ENCODE measurements around the gene DHDDS. TPM values are rescaled to one million over a fixed set of nuclear protein-coding genes. Genes with fewer than 3 reads are reported as not detected.
"Not testable (repeated sequence)": the region's sequence is repeated elsewhere in the genome, so short reads cannot be mapped to it uniquely, and the experiment has no call there.

Gene DHDDS
- 100 to 1,000 TPM in 1 of 3 donors, 10 to 100 TPM in 2; 22.8 to 128 (median 31.2) TPM for polyA plus RNA-seq

- WGBS, 3 donors, result 0 to 1% (median 1%) methylated on average over 45 of the region's 45 CpGs
- H3K27ac ChIP-seq (ENCODE audit: low read depth, low read length), result no peak within 1 kb of the TSS
Measured at GRCh38 chr1:26431979-26432695, at the start of gene DHDDS. DHDDS (plus strand) TSS chr1:26432321; CDS start chr1:26432946, 625 bp downstream.

GRCh38 chr1:26384076-26384475, 48.0 kb upstream of the DHDDS start:
- no peak overlapping the region for H3K27ac ChIP-seq (ENCODE audit: low read depth, low read length)
- 77 to 90% (median 80%) methylated on average over 3 of the region's 3 CpGs for WGBS, 3 donors

GRCh38 chr1:26385063-26385462, 47.1 kb upstream of the DHDDS start:
- H3K27ac ChIP-seq (ENCODE audit: low read depth, low read length), result not testable (repeated sequence)
- WGBS, 3 donors, result 73 to 89% (median 86%) methylated on average over 3 of the region's 3 CpGs

- H3K27ac ChIP-seq (ENCODE audit: low read depth, low read length), result no peak overlapping the region
- 65 to 72% (median 71%) methylated on average over 7 of the region's 7 CpGs for WGBS, 3 donors
Measured at GRCh38 chr1:26387447-26387846, 44.7 kb upstream of the DHDDS start.

- 76 to 82% (median 79%) methylated on average over 7 of the region's 7 CpGs for whole genome bisulfite sequencing, 3 donors
- H3K27ac ChIP-seq (ENCODE audit: low read depth, low read length), result no peak overlapping the region
Measured at GRCh38 chr1:26388791-26389445, 43.2 kb upstream of the DHDDS start.

- H3K27ac ChIP-seq (ENCODE audit: low read depth, low read length), result no peak overlapping the region
- WGBS, 3 donors, result 69 to 73% (median 70%) methylated on average over 4 of the region's 4 CpGs
Measured at GRCh38 chr1:26389604-26390247, 42.4 kb upstream of the DHDDS start.

- 6 to 15% (median 7%) methylated on average over 3 of the region's 3 CpGs for WGBS, 3 donors
- H3K27ac ChIP-seq (ENCODE audit: low read depth, low read length), result no peak overlapping the region
Measured at GRCh38 chr1:26391450-26391849, 40.7 kb upstream of the DHDDS start.

- H3K27ac ChIP-seq (ENCODE audit: low read depth, low read length), result no peak overlapping the region
- 78 to 85% (median 83%) methylated on average over 7 to 8 of the region's 8 CpGs for WGBS, 3 donors
Measured at GRCh38 chr1:26395754-26396153, 36.4 kb upstream of the DHDDS start.

GRCh38 chr1:26399034-26399433, 33.1 kb upstream of the DHDDS start:
- WGBS, 3 donors, result 76 to 84% (median 82%) methylated on average over 3 of the region's 3 CpGs
- no peak overlapping the region for H3K27ac ChIP-seq (ENCODE audit: low read depth, low read length)

GRCh38 chr1:26401891-26402290, 30.2 kb upstream of the DHDDS start:
- 72 to 81% (median 78%) methylated on average over 3 of the region's 3 CpGs for WGBS, 3 donors
- H3K27ac ChIP-seq (ENCODE audit: low read depth, low read length), result no peak overlapping the region

- WGBS, 3 donors, result 18 to 29% (median 26%) methylated on average over 4 of the region's 4 CpGs
Measured at GRCh38 chr1:26403656-26404055, 28.5 kb upstream of the DHDDS start.

GRCh38 chr1:26404641-26405040, 27.5 kb upstream of the DHDDS start:
- WGBS, 3 donors, result 67 to 96% (median 95%) methylated on average over 2 of the region's 2 CpGs
- H3K27ac ChIP-seq (ENCODE audit: low read depth, low read length), result no peak overlapping the region

More at GRCh38 chr1:26403656-26404055, 28.5 kb upstream of the DHDDS start:
- H3K27ac ChIP-seq (ENCODE audit: low read depth, low read length), result no peak overlapping the region

- 71 to 78% (median 71%) methylated on average over 7 of the region's 7 CpGs for WGBS, 3 donors
- no peak overlapping the region for H3K27ac ChIP-seq (ENCODE audit: low read depth, low read length)
Measured at GRCh38 chr1:26405281-26405915, 26.7 kb upstream of the DHDDS start.

- no peak overlapping the region for H3K27ac ChIP-seq (ENCODE audit: low read depth, low read length)
- WGBS, 3 donors, result 0 to 2% (median 0%) methylated on average over 12 of the region's 12 CpGs
Measured at GRCh38 chr1:26408604-26409003, 23.5 kb upstream of the DHDDS start.

GRCh38 chr1:26409191-26409807, 22.8 kb upstream of the DHDDS start:
- WGBS, 3 donors, result 2 to 3% (median 2%) methylated on average over 16 of the region's 16 CpGs
- H3K27ac ChIP-seq (ENCODE audit: low read depth, low read length), result no peak overlapping the region

GRCh38 chr1:26410706-26411623, 21.2 kb upstream of the DHDDS start, which contains the start of gene LIN28A:
LIN28A (plus strand) TSS chr1:26410817; CDS start chr1:26410892, 75 bp downstream.
- no peak within 1 kb of the TSS for H3K27ac ChIP-seq (ENCODE audit: low read depth, low read length)
- WGBS, 3 donors, result 3% methylated on average over 67 to 70 of the region's 70 CpGs

- 6 to 12% (median 11%) methylated on average over 20 of the region's 20 CpGs for WGBS, 3 donors
Measured at GRCh38 chr1:26411624-26412074, 20.5 kb upstream of the DHDDS start.

More at GRCh38 chr1:26411624-26412074, 20.5 kb upstream of the DHDDS start:
- no peak overlapping the region for H3K27ac ChIP-seq (ENCODE audit: low read depth, low read length)

Measured in adipose tissue (tissue), 3 donors.